Activated CD4-positive, alpha-beta memory T cell treated with anti-CD3 and anti-CD28 coated beads for 36 hours (primary cell): Measurements from ENCODE around the gene LOC101059915. TPM values are rescaled to one million over a fixed set of nuclear protein-coding genes. Genes with fewer than 3 reads are reported as not detected.
"Not testable (repeated sequence)": the region's sequence is repeated elsewhere in the genome, so short reads cannot be mapped to it uniquely, and the experiment has no call there.

Experiments used
- CTCF ChIA-PET: fragments of 350-600 bp; sonication (Branson Sonifier 250); formaldehyde crosslinking; loops from one replicate; lab custom pipeline; 2021; ENCODE audit warnings: antibody characterized with exemption, inconsistent platforms; lab: Charles Lee
- POLR2A ChIA-PET: fragments of 350-600 bp; sonication (Branson Sonifier 250); formaldehyde crosslinking; loops from one replicate; lab custom pipeline; 2021; ENCODE audit warnings: antibody characterized with exemption; lab: Charles Lee
- DNase-seq: peaks from one replicate; pipeline ENCODE4 v3.0.0-alpha.2; 2020
- H3K27ac Mint-ChIP-seq: one replicate; pipeline ENCODE4 v1.8.0; 2021; ENCODE audit warnings: mixed read lengths
- H3K27me3 Mint-ChIP-seq: one replicate; pipeline ENCODE4 v1.8.0; 2021; ENCODE audit warnings: mixed read lengths
- H3K36me3 Mint-ChIP-seq: one replicate; pipeline ENCODE4 v1.8.0; 2021; ENCODE audit warnings: mixed read lengths
- H3K4me1 Mint-ChIP-seq: one replicate; pipeline ENCODE4 v1.8.0; 2021; ENCODE audit warnings: low read depth, mixed read lengths
- H3K4me3 Mint-ChIP-seq: one replicate; pipeline ENCODE4 v1.8.0; 2021; ENCODE audit warnings: mild to moderate bottlenecking, mixed read lengths
- H3K9me3 Mint-ChIP-seq: one replicate; pipeline ENCODE4 v1.8.0; 2021; ENCODE audit warnings: mixed read lengths
- intact Hi-C: fragments of 100-400 bp; cut with micrococcal nuclease; formaldehyde crosslinking; loops from one replicate; pipeline ENCODE4 v1.15.1; 2023
- total RNA-seq, 2 experiments: library from RNA; stranded (reverse); gene quantifications; one replicate each; pipeline ENCODE4 v1.2.3, GENCODE V29; 2021

Gene LOC101059915

GRCh38 chrX:71720289-71720886 lies 53.0 kb downstream of the LOC101059915 start:
- H3K4me1 Mint-ChIP-seq, intact Hi-C loops, CTCF ChIA-PET: not testable (repeated sequence)

More at GRCh38 chrX:71720289-71720886, 53.0 kb downstream of the LOC101059915 start:
- H3K9me3 Mint-ChIP-seq, H3K4me3 Mint-ChIP-seq, H3K36me3 Mint-ChIP-seq, DNase-seq, H3K27me3 Mint-ChIP-seq, POLR2A ChIA-PET, H3K27ac Mint-ChIP-seq: not testable (repeated sequence)

Other genes with a start within 250 kb of the LOC101059915 start
- 100 to 1,000 TPM; 280 to 304 TPM for gene OGT, start 134.4 kb upstream of the LOC101059915 start, total RNA-seq
- gene GCNA, start 89.1 kb upstream of the LOC101059915 start, total RNA-seq = 1 to 10 TPM; 3.2 to 3.4 TPM
- gene CXCR3, start 49.0 kb upstream of the LOC101059915 start, total RNA-seq = 10 to 100 TPM; 28.5 to 31.1 TPM
- not detected for gene CXorf49, start 50.7 kb downstream of the LOC101059915 start, total RNA-seq
- gene CXorf49B, start 95.8 kb downstream of the LOC101059915 start, total RNA-seq = not detected
- gene NHSL2, start 243.3 kb downstream of the LOC101059915 start, total RNA-seq = under 1 TPM; 0.97 TPM